GM19328 (cell line): ENCODE results near the gene SH3BP5L.
A peak's percentile ranks its signal among the peaks of the same experiment; 100 is the strongest.

ENCODE experiments used
- ATAC-seq: cut with Tn5 transposase; IDR thresholded peaks from one replicate; pipeline ENCODE4 v1.9.1; 2021; ENCODE audit warnings: mild to moderate bottlenecking, moderate library complexity; ENCODE audit not compliant: unreplicated experiment

Gene SH3BP5L

DNA sequence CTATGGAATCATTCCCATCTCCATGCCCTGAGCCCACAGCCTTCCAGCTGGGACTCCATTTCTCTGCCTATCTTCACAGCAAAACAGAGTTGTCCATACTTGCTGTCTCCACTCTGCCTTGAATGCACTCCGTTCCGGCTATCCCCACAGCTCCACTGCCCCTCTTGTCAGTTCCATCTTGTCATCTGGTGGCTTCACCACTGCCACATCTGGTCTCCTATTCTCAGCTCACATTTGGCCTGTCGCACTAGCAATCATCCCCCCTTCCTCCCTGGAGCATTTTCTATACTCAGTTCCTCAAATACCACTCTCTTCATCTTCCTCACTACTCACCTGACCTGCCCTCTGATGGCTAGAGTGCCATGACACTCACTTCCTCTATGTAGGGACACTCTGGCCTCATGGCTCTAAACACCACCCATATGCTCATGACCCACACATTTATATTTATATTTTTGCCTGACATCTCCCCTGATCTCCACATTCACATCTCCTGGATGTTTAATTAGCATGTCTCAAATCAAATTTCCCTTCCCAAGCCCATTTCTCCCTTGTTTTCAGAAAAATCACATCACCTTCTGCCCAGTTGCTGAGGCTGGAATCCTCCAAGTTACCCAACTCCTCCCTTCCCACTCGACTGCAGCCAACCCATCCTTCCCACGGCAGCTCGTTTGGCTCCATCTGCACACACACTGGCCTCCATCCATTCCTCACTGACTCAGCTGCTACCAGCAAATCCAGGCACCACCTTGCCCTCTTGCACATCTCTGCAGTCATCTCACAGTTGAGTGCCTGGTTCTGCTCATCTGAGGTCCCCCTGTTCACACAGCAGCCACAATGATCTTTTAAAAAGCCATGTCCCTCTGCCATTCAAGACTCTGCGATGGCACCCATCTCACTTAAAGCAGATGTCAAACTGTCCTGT is 27.0 kb upstream of the SH3BP5L start:
- ATAC-seq, result no peak

DNA sequence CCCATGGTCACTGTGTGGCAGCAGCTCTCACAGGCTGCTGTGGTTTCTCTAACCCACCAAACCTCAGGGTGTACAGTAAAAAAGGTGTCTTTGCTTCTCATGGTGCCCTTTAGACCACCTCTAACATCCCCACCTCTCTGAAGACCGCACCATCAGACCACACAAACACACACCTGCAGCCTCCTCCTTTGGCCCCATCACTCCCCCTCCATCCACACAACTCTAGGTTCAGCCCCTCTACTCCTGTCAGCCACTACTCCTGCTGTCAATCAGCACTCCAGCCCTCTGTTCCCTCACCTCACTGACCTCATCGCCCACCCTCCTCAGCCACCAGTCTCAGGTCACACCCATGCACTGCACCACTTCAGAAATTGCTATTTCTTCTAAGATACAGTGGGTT is 25.7 kb upstream of the SH3BP5L start:
- no peak for ATAC-seq

DNA sequence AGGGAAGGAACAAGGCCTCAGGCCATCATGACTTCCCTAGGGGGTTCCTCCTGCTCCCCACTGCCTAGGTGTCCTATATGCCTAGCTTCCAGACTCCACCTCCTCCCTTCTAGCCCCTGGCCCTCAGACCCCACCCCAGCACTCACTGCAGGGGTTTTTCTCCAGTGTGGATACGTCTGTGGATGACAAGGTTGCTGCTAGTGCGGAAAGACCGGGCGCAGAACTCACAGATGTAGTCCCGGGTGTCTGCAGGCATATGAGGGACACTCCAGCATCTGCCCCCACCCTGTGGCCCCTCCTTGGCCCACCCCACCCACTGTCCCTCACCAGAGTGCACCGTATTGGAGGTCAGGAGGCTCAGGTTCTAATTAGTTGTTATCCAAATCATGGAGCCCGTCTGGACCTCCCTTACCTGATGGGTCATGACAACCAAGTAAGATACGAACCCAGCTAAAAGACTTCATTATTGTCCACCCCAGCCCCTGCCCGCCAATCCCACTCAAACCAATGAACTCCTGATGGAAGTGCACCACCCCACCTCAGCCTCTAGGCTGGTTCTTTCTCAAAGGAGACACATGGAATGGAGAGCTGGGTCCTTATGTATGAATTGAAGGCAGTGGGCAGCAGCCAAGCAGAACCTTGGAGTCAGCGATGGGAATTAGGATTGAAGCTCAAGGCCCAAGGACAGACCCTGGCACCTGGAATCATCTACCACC is 25.0 kb upstream of the SH3BP5L start:
- ATAC-seq, result no peak

DNA sequence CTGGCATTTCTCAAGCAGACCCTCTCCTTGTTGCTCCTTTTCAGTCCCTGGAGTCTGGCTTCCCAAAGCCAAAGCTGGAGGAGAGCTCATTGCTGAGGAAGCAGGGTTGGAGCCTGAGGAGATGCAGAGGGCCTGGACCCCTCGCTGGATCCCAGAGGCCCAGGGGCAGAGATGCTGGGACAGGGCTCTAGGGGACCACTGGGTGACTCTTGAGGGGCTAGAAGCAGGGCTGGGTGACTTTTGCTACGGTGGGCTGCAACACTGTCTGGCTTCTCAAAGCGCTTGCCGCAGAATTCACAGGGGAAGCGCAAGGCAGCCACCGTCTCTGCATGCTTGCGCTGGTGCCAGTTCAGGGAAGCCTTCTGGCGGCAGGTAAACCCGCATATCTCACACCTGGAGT is 24.4 kb upstream of the SH3BP5L start:
- ATAC-seq, result no peak

DNA sequence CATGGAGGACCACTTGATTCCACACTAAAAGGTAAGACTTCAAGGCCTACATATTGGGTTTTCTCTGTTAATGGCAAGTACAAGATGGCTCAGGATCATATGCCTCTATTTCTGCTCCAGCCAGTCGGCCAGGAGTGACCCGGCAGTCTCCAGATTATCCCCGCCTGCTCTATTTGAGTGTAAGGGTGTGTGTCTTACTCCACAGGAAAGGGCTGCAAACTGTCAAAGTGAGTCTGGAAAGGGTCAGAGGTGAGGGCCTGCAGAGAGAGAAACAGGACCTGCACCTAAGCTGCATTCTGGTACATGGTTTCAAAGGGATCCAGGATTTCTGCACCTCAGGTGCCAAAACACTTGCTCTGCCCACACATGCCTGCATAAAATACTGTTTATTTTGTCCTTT is 23.9 kb upstream of the SH3BP5L start:
- ATAC-seq, result no peak

DNA sequence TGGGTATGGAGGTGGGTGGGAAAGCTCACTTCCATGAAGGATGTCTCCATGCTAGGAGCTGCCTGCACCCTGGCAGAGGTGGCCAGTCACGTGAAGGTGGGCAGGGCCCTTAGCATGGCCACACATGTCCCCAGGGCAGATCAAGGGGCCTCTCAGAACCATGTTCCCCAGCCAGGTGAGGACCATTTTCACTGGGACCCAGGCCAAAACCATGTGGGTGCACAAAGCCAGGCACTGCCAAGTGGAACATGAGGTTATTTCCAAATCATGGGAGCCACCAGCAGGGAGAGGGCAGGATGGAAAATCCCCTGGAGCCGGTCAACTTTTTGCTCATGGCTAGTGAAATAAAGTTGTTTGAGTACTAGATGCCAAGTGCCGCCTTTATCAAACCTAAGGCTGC is 23.4 kb upstream of the SH3BP5L start:
- ATAC-seq, result no peak

DNA sequence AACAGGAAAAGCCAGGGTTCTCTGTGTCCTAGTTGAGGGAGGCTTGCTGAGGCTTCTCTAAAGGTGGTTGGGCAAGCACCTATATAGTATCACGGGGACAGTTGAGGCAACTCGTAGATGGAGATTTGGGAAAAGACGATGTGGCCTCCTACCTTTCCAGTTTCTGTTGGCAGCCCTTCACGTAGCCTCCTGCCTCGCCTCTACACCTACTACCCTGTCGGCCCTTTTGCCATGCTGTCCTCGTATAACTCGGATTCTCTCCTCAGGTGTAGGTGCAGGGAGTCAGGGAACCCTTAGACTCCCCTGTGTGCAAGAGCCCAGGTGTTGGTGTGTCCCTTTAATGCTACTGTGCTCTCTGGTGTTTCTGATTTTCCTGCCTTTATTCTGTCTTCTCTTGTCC is 22.9 kb upstream of the SH3BP5L start:
- ATAC-seq, result no peak

DNA sequence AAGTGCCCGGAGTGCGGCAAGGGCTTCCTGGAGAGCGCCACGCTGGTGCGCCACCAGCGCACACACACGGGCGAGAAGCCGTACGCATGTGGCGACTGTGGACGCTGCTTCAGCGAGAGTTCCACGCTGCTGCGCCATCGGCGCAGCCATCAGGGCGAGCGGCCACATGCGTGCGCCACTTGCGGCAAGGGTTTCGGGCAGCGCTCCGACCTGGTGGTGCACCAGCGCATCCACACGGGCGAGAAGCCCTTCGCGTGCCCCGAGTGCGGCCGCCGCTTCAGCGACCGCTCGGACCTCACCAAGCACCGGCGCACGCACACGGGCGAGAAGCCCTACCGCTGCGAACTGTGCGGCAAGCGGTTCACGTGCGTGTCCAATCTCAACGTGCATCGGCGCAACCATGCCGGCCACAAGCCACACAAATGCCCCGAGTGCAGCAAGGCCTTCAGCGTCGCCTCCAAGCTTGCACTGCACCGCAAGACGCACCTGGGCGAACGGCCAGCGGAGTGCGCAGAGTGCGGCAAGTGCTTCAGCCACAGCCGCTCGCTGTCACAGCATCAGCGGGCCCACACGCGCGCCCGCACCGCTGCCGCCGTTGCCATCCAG is 22.3 kb upstream of the SH3BP5L start:
- no peak for ATAC-seq

DNA sequence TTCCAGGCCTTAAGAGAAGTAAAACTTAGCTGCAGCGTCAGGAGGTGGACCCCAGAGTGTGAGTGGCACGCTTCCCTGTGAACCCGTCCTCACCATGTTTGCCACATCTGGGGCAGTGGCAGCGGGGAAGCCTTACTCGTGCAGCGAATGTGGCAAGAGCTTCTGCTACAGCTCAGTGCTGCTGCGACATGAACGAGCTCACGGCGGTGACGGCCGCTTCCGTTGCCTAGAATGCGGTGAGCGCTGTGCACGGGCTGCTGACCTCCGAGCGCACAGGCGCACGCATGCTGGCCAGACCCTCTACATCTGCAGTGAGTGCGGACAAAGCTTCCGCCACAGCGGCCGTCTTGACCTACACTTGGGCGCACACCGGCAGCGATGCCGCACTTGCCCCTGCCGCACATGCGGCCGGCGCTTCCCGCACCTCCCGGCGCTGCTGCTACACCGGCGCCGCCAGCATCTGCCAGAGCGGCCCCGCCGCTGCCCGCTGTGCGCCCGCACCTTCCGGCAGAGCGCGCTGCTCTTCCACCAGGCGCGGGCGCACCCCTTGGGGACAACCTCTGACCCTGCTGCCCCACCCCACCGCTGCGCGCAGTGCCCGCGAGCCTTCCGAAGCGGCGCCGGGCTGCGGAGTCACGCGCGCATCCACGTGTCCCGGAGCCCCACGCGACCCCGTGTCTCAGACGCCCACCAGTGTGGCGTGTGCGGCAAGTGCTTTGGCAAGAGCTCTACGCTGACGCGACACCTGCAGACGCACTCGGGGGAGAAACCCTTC is 21.7 kb upstream of the SH3BP5L start:
- ATAC-seq, result no peak

DNA sequence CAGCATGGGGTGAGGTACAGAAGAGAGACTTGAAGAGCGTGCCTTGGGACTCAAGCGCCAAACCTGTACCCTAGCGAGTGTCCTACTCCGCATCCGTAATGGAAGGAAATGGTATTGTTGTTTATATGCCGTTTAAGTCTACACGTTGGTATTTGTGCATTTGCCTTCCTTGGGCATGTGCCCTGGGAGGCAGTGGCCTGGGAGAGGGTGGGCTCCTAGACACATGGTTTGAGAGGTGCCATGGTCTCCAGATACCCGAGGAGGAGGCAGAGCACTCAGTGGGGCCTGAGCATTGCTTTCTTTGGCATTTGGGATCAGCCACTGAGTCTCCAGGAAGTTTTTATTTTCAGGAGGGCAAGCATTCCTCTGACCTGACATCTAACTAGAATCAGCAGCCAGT is 18.8 kb upstream of the SH3BP5L start:
- ATAC-seq, result no peak

DNA sequence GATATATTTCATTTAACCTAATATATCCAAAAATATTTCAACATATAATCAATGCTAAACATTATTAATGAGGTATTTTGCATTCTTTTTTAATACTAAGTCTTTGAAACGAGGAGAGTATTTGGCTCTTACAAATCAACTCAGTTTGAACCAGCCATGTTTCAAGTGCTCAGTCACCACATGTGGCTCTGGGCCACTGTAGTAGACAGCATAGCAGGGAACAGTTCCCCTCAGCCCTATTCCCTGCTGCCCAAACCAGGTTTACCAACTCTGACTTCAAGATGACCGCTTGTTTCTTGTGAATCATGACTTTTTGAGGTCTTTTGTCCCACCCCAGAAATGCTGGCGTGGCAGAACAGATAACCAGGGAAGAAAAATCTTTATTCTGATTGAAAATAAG is 18.0 kb upstream of the SH3BP5L start:
- no peak for ATAC-seq

DNA sequence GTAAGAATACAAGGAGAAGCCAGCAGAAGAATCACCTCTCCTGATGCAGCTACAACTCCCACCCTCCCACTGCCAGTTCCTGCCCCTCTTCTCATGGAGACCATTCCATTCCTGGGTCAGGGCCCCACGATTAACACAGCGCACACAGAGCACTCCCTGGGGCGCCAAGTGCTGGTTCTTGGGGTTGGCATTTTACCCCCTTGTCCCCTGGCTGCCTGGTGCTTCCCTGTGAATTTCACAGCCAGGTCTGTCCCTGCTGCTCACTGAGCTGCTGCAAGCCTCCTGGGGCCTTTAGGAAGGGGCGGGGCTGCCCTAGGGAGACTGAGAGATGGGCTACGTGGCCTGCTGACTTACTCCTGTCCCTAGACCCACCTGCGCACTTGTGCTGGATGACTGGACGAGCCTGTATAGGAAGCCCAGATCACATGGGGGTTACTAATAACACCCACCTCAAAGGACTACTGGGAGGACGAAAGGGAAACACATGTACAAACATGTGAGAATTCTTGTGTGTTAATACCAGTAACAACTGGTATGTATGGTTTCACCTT is 17.1 kb upstream of the SH3BP5L start:
- ATAC-seq, result no peak

DNA sequence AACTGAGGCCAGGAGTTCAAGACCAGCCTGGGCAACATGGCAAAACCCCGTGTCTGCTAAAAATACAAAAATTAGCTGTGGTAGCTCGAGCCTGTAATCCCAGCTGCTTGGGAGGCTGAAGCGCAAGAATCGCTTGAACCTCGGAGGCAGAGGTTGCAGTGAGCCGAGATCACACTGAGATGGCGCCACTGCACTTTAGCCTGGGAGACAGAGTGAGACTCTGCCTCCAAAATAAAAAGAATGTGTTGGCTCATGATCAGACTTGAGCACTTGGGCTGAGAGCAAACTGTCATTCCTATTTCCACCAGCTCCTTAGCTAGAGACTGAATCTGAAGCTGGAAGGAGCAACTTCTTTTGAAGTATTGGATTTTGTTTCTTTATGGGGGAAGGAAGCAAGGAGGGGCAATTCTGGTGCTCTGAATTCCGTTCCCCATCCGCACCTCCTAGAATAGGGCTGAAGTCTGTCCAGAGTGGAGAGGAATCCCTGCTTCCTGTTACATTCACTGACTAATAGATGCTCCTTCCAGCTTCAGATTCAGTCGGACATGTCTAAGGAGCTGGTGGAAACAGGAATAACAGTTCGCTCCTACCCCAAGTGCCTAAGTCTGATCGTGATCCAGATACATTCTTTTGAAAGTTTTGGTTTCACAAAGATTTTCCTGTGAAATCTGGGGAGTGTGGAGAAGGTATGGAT is 16.1 kb upstream of the SH3BP5L start:
- ATAC-seq, result no peak

DNA sequence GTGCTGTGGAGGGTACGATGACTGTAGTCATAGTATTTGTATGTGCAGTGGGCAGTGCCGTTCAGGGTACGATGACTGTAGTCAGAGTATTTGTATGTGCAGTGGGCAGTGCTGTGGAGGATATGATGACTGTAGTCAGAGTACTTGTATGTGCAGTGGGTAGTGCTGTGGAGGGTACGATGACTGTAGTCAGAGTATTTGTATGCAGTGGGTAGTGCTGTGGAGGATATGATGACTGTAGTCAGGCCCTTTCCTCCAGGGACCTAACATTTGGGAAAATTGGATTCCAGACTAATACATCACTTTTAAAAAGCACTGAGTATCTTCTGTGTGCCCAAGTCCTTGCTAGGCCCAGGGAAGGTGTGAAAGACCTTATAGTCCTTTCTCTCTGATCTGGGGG is 15.2 kb upstream of the SH3BP5L start:
- ATAC-seq, result no peak

DNA sequence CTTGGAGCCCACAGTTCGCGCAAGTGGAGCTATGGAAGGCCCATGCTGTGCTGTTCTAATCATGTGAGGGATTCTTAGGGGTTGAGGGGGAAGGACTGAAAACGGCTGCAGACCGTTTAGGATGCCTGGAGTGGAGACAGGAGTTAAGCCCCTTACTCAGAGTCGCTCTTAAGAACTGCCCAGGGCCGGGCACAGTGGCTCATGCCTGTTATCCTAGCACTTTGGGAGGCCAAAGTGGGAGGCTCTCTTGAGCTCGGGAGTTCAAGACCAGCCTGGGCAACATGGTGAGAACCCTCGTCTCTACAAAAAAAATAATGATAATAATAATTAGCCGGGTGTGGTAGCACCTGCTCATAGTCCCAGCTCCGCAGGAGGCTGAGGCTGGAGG is 13.4 kb upstream of the SH3BP5L start:
- ATAC-seq, result no peak

DNA sequence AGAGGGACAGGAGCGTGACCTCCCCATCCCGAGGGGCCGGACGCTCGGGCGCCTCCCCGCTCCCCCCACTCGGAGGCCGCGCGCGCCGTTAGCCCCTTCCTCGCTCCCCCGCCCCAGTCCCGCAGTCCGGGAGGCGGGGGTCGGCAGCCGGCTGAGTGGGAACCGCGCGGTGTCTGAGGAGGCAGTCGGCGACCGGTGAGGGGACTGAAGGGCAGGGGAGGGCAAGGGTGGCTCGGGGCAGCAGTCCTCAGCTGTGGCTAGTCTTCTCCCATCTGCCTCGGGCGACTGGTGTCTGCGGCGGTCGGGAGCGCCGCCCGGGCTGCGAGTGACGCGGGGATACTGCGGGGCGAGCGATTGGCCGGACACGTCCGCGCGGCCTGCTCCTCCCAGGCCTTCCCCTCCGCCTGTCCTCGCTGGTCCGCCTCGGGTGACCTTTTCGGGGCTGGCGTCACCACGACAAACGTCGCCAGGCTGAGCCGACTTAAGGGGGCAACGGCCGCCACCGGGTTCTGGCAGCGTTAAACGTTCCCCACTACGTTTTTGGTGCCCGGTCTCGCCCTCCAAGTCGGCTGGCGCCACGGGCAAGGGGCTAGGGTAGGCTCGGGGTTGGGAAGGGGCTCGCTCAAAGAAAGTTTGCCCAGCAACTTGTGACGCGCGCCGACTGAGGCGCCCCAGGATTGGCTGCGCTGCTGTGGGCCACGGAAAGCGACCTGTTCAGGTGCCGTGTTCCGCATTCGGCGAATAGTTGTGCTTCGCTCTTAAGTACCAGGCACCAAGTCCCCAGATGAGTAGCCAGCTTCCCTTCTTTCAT is 12.8 kb upstream of the SH3BP5L start:
- peak; percentile 66 for ATAC-seq

DNA sequence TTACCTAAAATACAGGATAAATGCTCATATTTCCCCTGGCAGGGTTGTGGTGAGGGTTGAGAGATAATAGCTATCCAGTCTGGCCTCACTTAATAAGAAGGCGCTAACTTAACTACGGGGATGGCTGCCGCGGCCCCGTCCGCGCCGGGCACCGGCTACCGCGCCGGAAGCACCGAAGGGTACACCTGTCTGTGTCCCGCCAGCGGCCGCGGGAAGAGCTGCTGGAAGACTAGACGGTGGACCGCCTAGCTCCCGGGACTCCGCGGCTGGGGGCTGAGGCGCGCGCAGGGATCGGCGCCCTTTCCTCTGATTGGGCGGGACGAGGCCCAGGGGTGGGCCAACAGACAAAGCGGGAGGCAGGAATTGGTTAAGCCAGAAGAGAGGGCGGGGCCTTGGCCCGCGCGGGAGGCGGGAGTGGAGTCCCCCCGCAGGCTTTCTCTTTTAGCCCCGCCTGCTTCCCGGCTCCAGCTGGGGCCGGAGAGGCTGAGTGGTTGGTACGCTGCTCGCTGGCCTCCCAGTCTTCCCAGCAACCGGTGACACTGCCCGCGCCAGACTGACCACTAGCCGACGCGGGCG is 12.2 kb upstream of the SH3BP5L start, which contains the start of gene ZNF672:
TSS of gene ZNF672 (plus strand) at position 444 of the 576 bp plus-strand sequence. CDS start 9,051 bp downstream, outside the sequence.
- peak; percentile 79 for ATAC-seq

DNA sequence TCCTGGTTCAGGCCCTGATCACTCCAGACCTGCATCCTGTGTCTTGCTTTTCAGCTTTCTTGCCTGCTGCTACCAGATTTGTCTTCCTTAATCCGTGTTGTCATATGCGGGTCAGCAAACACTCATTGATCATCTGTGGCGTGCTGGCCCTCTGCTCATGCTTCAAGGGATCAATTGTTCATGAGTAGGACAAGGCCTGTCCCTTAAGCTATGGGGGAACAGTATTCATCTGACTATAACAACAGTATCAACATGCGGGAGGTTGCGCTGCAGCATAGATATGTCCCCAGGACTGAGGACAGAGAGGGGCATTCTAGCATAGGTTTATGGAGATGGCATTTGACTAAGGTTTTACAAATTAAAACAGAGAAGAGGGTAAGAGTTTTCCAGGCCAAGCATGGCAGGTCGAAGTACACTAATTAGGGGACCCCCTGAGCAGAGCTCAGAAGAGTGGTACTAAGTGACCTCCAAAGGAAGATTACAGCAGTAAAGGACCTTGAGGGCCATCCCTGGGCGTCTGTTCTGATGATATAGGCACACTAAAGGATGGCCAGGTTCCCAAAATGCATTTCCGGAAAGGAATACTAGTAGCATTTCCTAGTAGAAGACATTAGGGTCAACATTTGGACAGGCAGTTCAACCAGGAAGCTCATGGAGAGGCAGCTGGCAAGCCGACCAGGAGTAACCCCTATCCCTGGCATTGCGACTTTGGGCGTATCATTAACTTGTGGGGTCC is 11.5 kb upstream of the SH3BP5L start:
- no peak for ATAC-seq
